OCI-LY7 (cell line): ENCODE measurements around the gene KRT72.
A peak's percentile ranks its signal among the peaks of the same experiment; 100 is the strongest.

Experiments used
- EZH2phosphoT487 ChIP-seq: fragments of 200-600 bp; sonication (generic); IDR thresholded peaks from 2 replicates; pipeline ENCODE4 v1.6.1; 2018; ENCODE audit warnings: low read depth, borderline replicate concordance, mild to moderate bottlenecking, mixed run types, antibody characterized with exemption, low read length, moderate library complexity, mixed read lengths
- TF ChIP-seq, protein P1 (sequence below): fragments of 200-600 bp; sonication (generic); conservative IDR thresholded peaks from 2 replicates; pipeline ENCODE4 v1.5.1; 2014; ENCODE audit warnings: mild to moderate bottlenecking, antibody characterized with exemption, low read length, moderate library complexity, mixed read lengths

DNA sequence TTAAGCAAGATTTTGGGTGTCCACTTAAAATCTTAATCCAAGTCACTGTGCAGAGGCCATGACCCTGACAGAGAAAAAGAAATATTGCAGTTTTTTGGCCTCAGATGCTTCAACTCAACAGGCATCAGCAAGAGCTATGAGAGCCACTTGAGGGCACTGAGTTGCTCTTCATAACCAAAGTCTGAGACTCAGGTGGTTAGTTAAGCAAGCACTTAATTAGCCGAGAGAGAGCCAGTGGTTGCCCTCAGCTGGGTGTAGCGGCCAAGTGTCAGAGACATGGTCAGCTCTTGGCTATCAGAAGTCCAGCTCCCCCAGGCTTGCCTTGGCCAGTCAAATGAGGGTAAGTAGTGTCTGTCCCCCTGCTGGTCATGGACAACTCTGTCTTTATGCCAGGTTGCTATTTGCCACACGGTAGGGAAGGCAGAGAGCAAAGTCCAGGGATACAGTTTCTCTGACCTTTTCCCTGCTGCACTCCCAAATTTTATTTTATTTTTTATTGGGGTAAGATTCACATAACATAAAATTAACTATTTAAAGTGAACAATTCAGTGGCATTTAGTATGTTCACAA, 39.3 kb downstream of the KRT72 start:
- TF ChIP-seq, protein P1, sequence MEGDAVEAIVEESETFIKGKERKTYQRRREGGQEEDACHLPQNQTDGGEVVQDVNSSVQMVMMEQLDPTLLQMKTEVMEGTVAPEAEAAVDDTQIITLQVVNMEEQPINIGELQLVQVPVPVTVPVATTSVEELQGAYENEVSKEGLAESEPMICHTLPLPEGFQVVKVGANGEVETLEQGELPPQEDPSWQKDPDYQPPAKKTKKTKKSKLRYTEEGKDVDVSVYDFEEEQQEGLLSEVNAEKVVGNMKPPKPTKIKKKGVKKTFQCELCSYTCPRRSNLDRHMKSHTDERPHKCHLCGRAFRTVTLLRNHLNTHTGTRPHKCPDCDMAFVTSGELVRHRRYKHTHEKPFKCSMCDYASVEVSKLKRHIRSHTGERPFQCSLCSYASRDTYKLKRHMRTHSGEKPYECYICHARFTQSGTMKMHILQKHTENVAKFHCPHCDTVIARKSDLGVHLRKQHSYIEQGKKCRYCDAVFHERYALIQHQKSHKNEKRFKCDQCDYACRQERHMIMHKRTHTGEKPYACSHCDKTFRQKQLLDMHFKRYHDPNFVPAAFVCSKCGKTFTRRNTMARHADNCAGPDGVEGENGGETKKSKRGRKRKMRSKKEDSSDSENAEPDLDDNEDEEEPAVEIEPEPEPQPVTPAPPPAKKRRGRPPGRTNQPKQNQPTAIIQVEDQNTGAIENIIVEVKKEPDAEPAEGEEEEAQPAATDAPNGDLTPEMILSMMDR, result 0 out of 2 replicates have a peak, but pooled peaks have one; percentile 18
- no peak for TF ChIP-seq EZH2phosphoT487
